HepG2 (cell line): Measurements from ENCODE around the gene BICDL2. TPM values are rescaled to one million over a fixed set of nuclear protein-coding genes. Genes with fewer than 3 reads are reported as not detected.
A peak's percentile ranks its signal among the peaks of the same experiment; 100 is the strongest.

Experiments used
- ATF6 ChIP-seq: sonication (generic); formaldehyde crosslinking; conservative IDR thresholded peaks from 2 replicates; pipeline ENCODE4 v1.4.0; 2020; ENCODE audit warnings: missing genetic modification reagents
- BCL6 ChIP-seq: IDR thresholded peaks from 2 replicates; pipeline ENCODE4 v1.6.1; 2016; ENCODE audit warnings: missing genetic modification reagents, missing compliant biosample characterization
- BHLHE40 ChIP-seq: IDR thresholded peaks from 2 replicates; pipeline ENCODE4 v1.6.1; 2011; ENCODE audit warnings: low read length, improper control_type of control experiment
- BRD4 ChIP-seq: sonication (generic); formaldehyde crosslinking; IDR thresholded peaks from 2 replicates; pipeline ENCODE4 v1.4.0; 2020; ENCODE audit warnings: missing genetic modification reagents
- CREM ChIP-seq, 2 experiments: sonication (generic) in 1 of 2; formaldehyde crosslinking in 1 of 2; IDR thresholded peaks; 2 replicates each; pipeline versions ENCODE4 v1.4.0 to v1.6.1; 2016 to 2020; ENCODE audit warnings: antibody characterized with exemption in 1 of 2, mild to moderate bottlenecking in 1 of 2, missing genetic modification reagents in 1 of 2
- KDM5B ChIP-seq: sonication (generic); formaldehyde crosslinking; IDR thresholded peaks from 2 replicates; pipeline ENCODE4 v1.4.0; 2020; ENCODE audit warnings: missing genetic modification reagents, mild to moderate bottlenecking, borderline replicate concordance
- MXI1 ChIP-seq: IDR thresholded peaks from 3 replicates; pipeline ENCODE4 v1.6.1; 2012; ENCODE audit warnings: low read depth, low read length, inconsistent platforms, borderline replicate concordance
- MYC ChIP-seq: sonication (generic); formaldehyde crosslinking; IDR thresholded peaks from 2 replicates; pipeline ENCODE4 v1.9.0; 2021; ENCODE audit warnings: missing genetic modification reagents, borderline replicate concordance
- MYPOP ChIP-seq: sonication (generic); formaldehyde crosslinking; IDR thresholded peaks from 2 replicates; pipeline ENCODE4 v1.8.1; 2023; ENCODE audit warnings: mild to moderate bottlenecking, moderate library complexity, missing genetic modification reagents
- PBX2 ChIP-seq: IDR thresholded peaks from 2 replicates; pipeline ENCODE4 v1.6.1; 2016; ENCODE audit warnings: control low read depth
- POLR2AphosphoS5 ChIP-seq: IDR thresholded peaks from 2 replicates; pipeline ENCODE4 v1.6.1; 2012; ENCODE audit warnings: low read depth, low read length
- REST ChIP-seq, 2 experiments: IDR thresholded peaks; 2 replicates each; pipeline ENCODE4 v1.6.1; 2011 to 2012; ENCODE audit warnings: low read length in 2 of 2, borderline replicate concordance in 1 of 2, low read depth in 1 of 2, mild to moderate bottlenecking in 1 of 2, moderate library complexity in 1 of 2
- SMAD3 ChIP-seq: sonication (generic); formaldehyde crosslinking; IDR thresholded peaks from 2 replicates; pipeline ENCODE4 v1.4.0; 2020; ENCODE audit warnings: missing genetic modification reagents
- TSC22D2 ChIP-seq: sonication (generic); formaldehyde crosslinking; IDR thresholded peaks from 2 replicates; pipeline ENCODE4 v1.5.1; 2020; ENCODE audit warnings: missing genetic modification reagents, mild to moderate bottlenecking, borderline replicate concordance
- ZFP37 ChIP-seq: sonication (generic); formaldehyde crosslinking; IDR thresholded peaks from 2 replicates; pipeline ENCODE4 v1.4.0; 2020; ENCODE audit warnings: missing genetic modification reagents, borderline replicate concordance
- ZNF232 ChIP-seq: sonication (generic); formaldehyde crosslinking; IDR thresholded peaks from 2 replicates; pipeline ENCODE4 v1.4.0; 2020; ENCODE audit warnings: missing genetic modification reagents, borderline replicate concordance
- ZNF574 ChIP-seq: sonication (generic); formaldehyde crosslinking; IDR thresholded peaks from 2 replicates; pipeline ENCODE4 v1.4.0; 2020; ENCODE audit warnings: missing genetic modification reagents
- ZNF615 ChIP-seq: sonication (generic); formaldehyde crosslinking; IDR thresholded peaks from 2 replicates; pipeline ENCODE4 v1.5.0; 2020; ENCODE audit warnings: mild to moderate bottlenecking, missing genetic modification reagents, borderline replicate concordance
- ZZZ3 ChIP-seq: sonication (generic); formaldehyde crosslinking; IDR thresholded peaks from 2 replicates; pipeline ENCODE4 v1.4.0; 2020; ENCODE audit warnings: missing genetic modification reagents, mild to moderate bottlenecking, borderline replicate concordance
- polyA plus RNA-seq, 8 experiments: library from polyadenylated mRNA; depleted of rRNA in 3 of 8; stranded (reverse) in 7 of 8; unstranded in 1 of 8; fragments of >200 nt; fragmentation: Illumina TruSeq in 4 of 8; extraction: Trizol in 4 of 8; gene quantifications; 2 replicates each; pipeline versions ENCODE4 v1.2.1 to v1.2.3, GENCODE V29; 2011 to 2016; ENCODE audit warnings: low read depth in 4 of 8, missing spikeins in 1 of 8, mixed read lengths in 1 of 8; ENCODE audit not compliant: insufficient read depth in 1 of 8
- total RNA-seq, 5 experiments: library from RNA; depleted of rRNA; stranded (reverse); fragments of >200 nt; fragmentation: Illumina TruSeq; extraction: Trizol; gene quantifications; 2 replicates each; pipeline ENCODE4 v1.2.3, GENCODE V29; 2016; ENCODE audit warnings: low read depth in 1 of 5

Gene BICDL2
- total and polyA plus RNA-seq, 2 of the 13 experiments (the other 11 are each of a cell fraction or from before 2014, with no cell fraction given): 0.12 TPM; not detected in 1

GRCh38 chr16:3020247-3020603, 16.5 kb downstream of the BICDL2 start, which contains the start of gene TNFRSF12A (continued):
- TF ChIP-seq PBX2: no peak
- TF ChIP-seq MYC (CRISPR knock-in tag): 0 out of 2 replicates have a peak, but pooled peaks have one; percentile 27
- TF ChIP-seq REST (IDR thresholded peaks at IDR 0.05; ENCODE audit: borderline replicate concordance in 1 of 2, low read depth in 1 of 2, low read length in 2 of 2): peak in 1 of 2 experiments; percentile 40; a peak in 1 of 4 replicates
- TF ChIP-seq BRD4: no peak
- TF ChIP-seq ZFP37 (CRISPR knock-in tag): no peak
- no peak for TF ChIP-seq BCL6 (CRISPR knock-in tag)
- TF ChIP-seq MXI1: peak; percentile 60; the same call in 1 of the 3 replicates
- TF ChIP-seq ZZZ3 (CRISPR knock-in tag): 0 out of 2 replicates have a peak, but pooled peaks have one; percentile 66
- no peak for TF ChIP-seq BHLHE40
- TF ChIP-seq ZNF574: peak; percentile 17; the same call in 1 of the 2 replicates
- peak; percentile 40; the same call in 1 of the 2 replicates for TF ChIP-seq POLR2AphosphoS5
- TF ChIP-seq TSC22D2 (CRISPR knock-in tag): peak; percentile 23; the same call in 1 of the 2 replicates
- TF ChIP-seq ZNF232 (CRISPR knock-in tag): no peak; the same call in 1 of the 2 replicates
- no peak for TF ChIP-seq CREM (IDR thresholded peaks at IDR 0.05)
- TF ChIP-seq CREM (CRISPR knock-in tag; IDR thresholded peaks at IDR 0.05): no peak
- 0 out of 2 replicates have a peak, but pooled peaks have one; percentile 57 for TF ChIP-seq SMAD3
- no peak for TF ChIP-seq ZNF615 (CRISPR knock-in tag)
- 0 out of 2 replicates have a peak, but pooled peaks have one; percentile 36 for TF ChIP-seq MYPOP (CRISPR knock-in tag)
- TF ChIP-seq ATF6: 0 out of 2 replicates have a peak, but pooled peaks have one; percentile 34
- 0 out of 2 replicates have a peak, but pooled peaks have one; percentile 28 for TF ChIP-seq KDM5B (CRISPR knock-in tag)
